ENCODE data around the gene GFPT2.

- TF ChIP-seq GABPA (IDR thresholded peaks at IDR 0.05; ENCODE audit: borderline replicate concordance, insufficient read depth, low read length): no peak
- no peak for TF ChIP-seq SIRT6 (IDR thresholded peaks at IDR 0.05; ENCODE audit: low read length)
- TF ChIP-seq RAD21 (IDR thresholded peaks at IDR 0.05 in 1 of 2, conservative IDR thresholded peaks at IDR 0.05 in 1 of 2; ENCODE audit: low read depth in 2 of 2, low read length in 2 of 2): no peak
- no peak for TF ChIP-seq POLR2A (IDR thresholded peaks at IDR 0.05; ENCODE audit: control extremely low read depth in 1 of 2, low read depth in 2 of 2, low read length in 2 of 2)
- no peak for TF ChIP-seq ZNF274 (IDR thresholded peaks at IDR 0.05; ENCODE audit: borderline replicate concordance, extremely low read depth, low read length)
- TF ChIP-seq SIX5 (IDR thresholded peaks at IDR 0.05; ENCODE audit: low read depth, low read length): no peak
- TF ChIP-seq CTCF (IDR thresholded peaks at IDR 0.05; ENCODE audit: control extremely low read depth in 1 of 3, insufficient read depth in 1 of 3, low read depth in 1 of 3, low read length in 3 of 3): no peak
- no peak for TF ChIP-seq NRF1 (IDR thresholded peaks at IDR 0.05; ENCODE audit: low read depth, low read length)
These were observed 53.6 kb downstream of the GFPT2 start for GRCh38 chr5:180299526-180299925.

All from H1 (cell line).